HEK293T (cell line): Measurements from ENCODE around the gene ARRB1.

Experiments
- ARNT ChIP-seq: fragments of 450-650 bp; IDR thresholded peaks from 2 replicates; pipeline ENCODE4 v1.6.1; 2017; ENCODE audit warnings: mild to moderate bottlenecking
- ELF4 ChIP-seq: fragments of 450-650 bp; IDR thresholded peaks from 2 replicates; pipeline ENCODE4 v1.6.1; 2017; ENCODE audit warnings: antibody characterized with exemption
- FOXA1 ChIP-seq: fragments of 450-650 bp; IDR thresholded peaks from 2 replicates; pipeline ENCODE4 v1.6.1; 2016; ENCODE audit warnings: mild to moderate bottlenecking
- NFRKB ChIP-seq: fragments of 450-650 bp; IDR thresholded peaks from 2 replicates; pipeline ENCODE4 v1.6.1; 2016; ENCODE audit warnings: mild to moderate bottlenecking, moderate library complexity
- PKNOX1 ChIP-seq: fragments of 450-650 bp; IDR thresholded peaks from 2 replicates; pipeline ENCODE4 v1.6.1; 2016
- SUZ12 ChIP-seq: fragments of 450-650 bp; IDR thresholded peaks from 2 replicates; pipeline ENCODE4 v1.6.1; 2016; ENCODE audit warnings: mild to moderate bottlenecking

GRCh38 chr11:75319035-75319877 is 32.2 kb downstream of the ARRB1 start:
- TF ChIP-seq NFRKB (no peak), PKNOX1 (no peak), ELF4 (no peak), SUZ12 (no peak), FOXA1 (no peak), ARNT (no peak)
